Suprapubic skin (tissue), 4 donors: ENCODE data around the gene PLA2G6. TPM values are rescaled to one million over a fixed set of nuclear protein-coding genes. Genes with fewer than 3 reads are reported as not detected.

Source experiments
- DNase-seq, 2 donors: peaks; one replicate each; pipeline ENCODE4 v3.0.0-alpha.2; 2019; ENCODE audit warnings: low spot score in 2 of 2
- H3K27ac ChIP-seq: fragments of 200-600 bp; sonication (generic); one replicate; pipeline ENCODE4 v1.5.1; 2019
- H3K27me3 ChIP-seq: fragments of 200-600 bp; sonication (generic); one replicate; pipeline ENCODE4 v1.5.1; 2019
- H3K36me3 ChIP-seq: fragments of 200-600 bp; sonication (generic); one replicate; pipeline ENCODE4 v1.5.1; 2019
- H3K4me1 ChIP-seq: fragments of 200-600 bp; sonication (generic); one replicate; pipeline ENCODE4 v1.5.1; 2019
- H3K4me3 ChIP-seq: fragments of 200-600 bp; sonication (generic); one replicate; pipeline ENCODE4 v1.5.1; 2019; ENCODE audit warnings: mild to moderate bottlenecking
- H3K9me3 ChIP-seq: fragments of 200-600 bp; sonication (generic); one replicate; pipeline ENCODE4 v1.5.1; 2019
- CTCF ChIP-seq, 2 donors: fragments of 200-600 bp in 1 of 2; fragments of 450-650 bp in 1 of 2; sonication (generic) in 1 of 2; IDR thresholded peaks; one replicate each; pipeline ENCODE4 v1.5.1; 2016 to 2019; ENCODE audit warnings: antibody characterized with exemption in 2 of 2, mild to moderate bottlenecking in 1 of 2, moderate library complexity in 1 of 2
- EP300 ChIP-seq: sonication (generic); formaldehyde crosslinking; IDR thresholded peaks from one replicate; pipeline ENCODE4 v1.6.1; 2017; ENCODE audit warnings: antibody characterized with exemption
- POLR2A ChIP-seq, 2 donors: fragments of 450-650 bp; IDR thresholded peaks; one replicate each; pipeline ENCODE4 v1.6.1; 2017; ENCODE audit warnings: antibody characterized with exemption in 2 of 2, mild to moderate bottlenecking in 2 of 2, moderate library complexity in 2 of 2
- POLR2AphosphoS5 ChIP-seq, 3 donors: sonication (generic); formaldehyde crosslinking; IDR thresholded peaks; one replicate each; pipeline ENCODE4 v1.6.1; 2017; ENCODE audit warnings: antibody characterized with exemption in 3 of 3
- WGBS: methylation state at CpG from one replicate; pipeline ENCODE4 v1.1.5; 2018; 5-methylcytosine and 5-hydroxymethylcytosine counted together
- total RNA-seq, 4 donors: library from RNA; depleted of rRNA; stranded (reverse); fragments of >200 nt; gene quantifications; one replicate each; pipeline ENCODE4 v1.1.0, GENCODE V29; 2016

The PLA2G6 gene
- total RNA-seq, 4 donors from 2014 or later, result 49.7 to 178 (median 92.9) TPM

- Histone ChIP-seq H3K4me1 (no peaks in the 10 kb centered on the region), H3K36me3 (peaks cover 25% of the 10 kb centered on the region), H3K9me3 (no peaks in the 10 kb centered on the region), H3K27ac (no peak overlapping the region), H3K27me3 (no peaks in the 10 kb centered on the region), H3K4me3 (no peak overlapping the region)
- TF ChIP-seq POLR2AphosphoS5 (IDR thresholded peaks at IDR 0.05), result no peak
- TF ChIP-seq CTCF (IDR thresholded peaks at IDR 0.05), result no peak
- TF ChIP-seq POLR2A (IDR thresholded peaks at IDR 0.05), result no peak
- WGBS, result 97% methylated on average over 16 of the region's 16 CpGs
- peak; percentile 21 to 43 for DNase-seq
Measured at GRCh38 chr22:38141217-38141973, 40.2 kb downstream of the PLA2G6 start.

- Histone ChIP-seq H3K9me3 (no peaks in the 10 kb centered on the region), H3K36me3 (peaks cover 30% of the 10 kb centered on the region), H3K4me1 (no peaks in the 10 kb centered on the region), H3K4me3 (no peak overlapping the region), H3K27me3 (no peaks in the 10 kb centered on the region), H3K27ac (no peak overlapping the region)
- peak; percentile 49 to 61 for DNase-seq
- TF ChIP-seq EP300 (no peak), CTCF (IDR thresholded peaks at IDR 0.05) (no peak), POLR2AphosphoS5 (IDR thresholded peaks at IDR 0.05) (no peak), POLR2A (IDR thresholded peaks at IDR 0.05) (no peak)
- WGBS, result 94% methylated on average over 10 of the region's 11 CpGs
Measured at GRCh38 chr22:38139901-38140300, 41.7 kb downstream of the PLA2G6 start.

- Histone ChIP-seq H3K27me3 (no peaks in the 10 kb centered on the region), H3K9me3 (no peaks in the 10 kb centered on the region), H3K27ac (no peak overlapping the region), H3K36me3 (peaks cover 35% of the 10 kb centered on the region), H3K4me3 (no peak overlapping the region), H3K4me1 (no peaks in the 10 kb centered on the region)
- peak; percentile 19 to 48 for DNase-seq
- TF ChIP-seq CTCF (IDR thresholded peaks at IDR 0.05) (no peak), POLR2A (IDR thresholded peaks at IDR 0.05) (no peak), EP300 (no peak), POLR2AphosphoS5 (IDR thresholded peaks at IDR 0.05) (no peak)
- 83% methylated on average over 5 of the region's 5 CpGs for WGBS
Measured at GRCh38 chr22:38138961-38139360, 42.7 kb downstream of the PLA2G6 start.

GRCh38 chr22:38137876-38138687 lies 43.5 kb downstream of the PLA2G6 start:
- H3K36me3 ChIP-seq, result peaks cover 35% of the 10 kb centered on the region
- peak; percentile 55 to 69 for DNase-seq
- H3K9me3 ChIP-seq, result no peaks in the 10 kb centered on the region
- TF ChIP-seq POLR2A (IDR thresholded peaks at IDR 0.05), result no peak
- no peak for TF ChIP-seq EP300
- no peak for TF ChIP-seq POLR2AphosphoS5 (IDR thresholded peaks at IDR 0.05)
- no peak for TF ChIP-seq CTCF (IDR thresholded peaks at IDR 0.05)
- H3K27me3 ChIP-seq, result no peaks in the 10 kb centered on the region
- WGBS, result 92% methylated on average over 9 of the region's 9 CpGs
- H3K4me3 ChIP-seq, result no peak overlapping the region
- H3K27ac ChIP-seq, result no peak overlapping the region
- no peaks in the 10 kb centered on the region for H3K4me1 ChIP-seq

GRCh38 chr22:38136607-38137006 lies 45.0 kb downstream of the PLA2G6 start:
- H3K4me3 ChIP-seq, result no peak overlapping the region
- no peaks in the 10 kb centered on the region for H3K4me1 ChIP-seq
- H3K36me3 ChIP-seq, result peaks cover 40% of the 10 kb centered on the region
- no peaks in the 10 kb centered on the region for H3K27me3 ChIP-seq
- WGBS, result 100% methylated on average over 1 of the region's 1 CpG
- TF ChIP-seq POLR2AphosphoS5 (IDR thresholded peaks at IDR 0.05) (no peak), POLR2A (IDR thresholded peaks at IDR 0.05) (no peak), CTCF (IDR thresholded peaks at IDR 0.05) (no peak), EP300 (no peak)
- H3K27ac ChIP-seq, result no peak overlapping the region
- peak in 1 of 2 donors; percentile 19 for DNase-seq
- H3K9me3 ChIP-seq, result no peaks in the 10 kb centered on the region
